PC-9 (cell line): Measurements from ENCODE around the gene LRP10. TPM values are rescaled to one million over a fixed set of nuclear protein-coding genes. Genes with fewer than 3 reads are reported as not detected.

ENCODE experiments used
- BruUV-seq: library from RNA; stranded (reverse); fragments of 400-500 nt; replicated peaks from 2 replicates; lab custom pipeline; 2021; lab: Mats Ljungman, UMichigan
- CTCF ChIA-PET: fragments of 300-600 bp; sonication (Branson Sonifier 250); formaldehyde crosslinking; loops from one replicate; lab custom pipeline; 2022; ENCODE audit warnings: antibody characterized with exemption; lab: Charles Lee
- POLR2A ChIA-PET: fragments of 300-600 bp; sonication (Branson Sonifier 250); formaldehyde crosslinking; loops from one replicate; lab custom pipeline; 2022; ENCODE audit warnings: antibody characterized with exemption; ENCODE audit not compliant: unreplicated experiment; lab: Charles Lee
- DNase-seq, 2 experiments: peaks; one replicate each; pipeline versions ENCODE4 v3.0.0 to v3.0.0-alpha.2; 2015 to 2022; ENCODE audit warnings: mixed read lengths in 1 of 2
- H2AFZ ChIP-seq: fragments of 200-600 bp; sonication (generic); 2 replicates; pipeline ENCODE4 v1.8.1; 2017; ENCODE audit warnings: antibody characterized with exemption
- H3F3A ChIP-seq: fragments of 200-600 bp; sonication (generic); 2 replicates; pipeline ENCODE4 v1.8.1; 2017; ENCODE audit warnings: antibody characterized with exemption, mild to moderate bottlenecking, low read depth; ENCODE audit not compliant: insufficient read depth
- H3K27ac ChIP-seq: fragments of 200-600 bp; sonication (generic); 2 replicates; pipeline ENCODE4 v1.6.1; 2016; ENCODE audit warnings: mixed run types
- H3K27me3 ChIP-seq: fragments of 200-600 bp; sonication (generic); 2 replicates; pipeline ENCODE4 v1.6.1; 2016; ENCODE audit warnings: low read depth, mixed run types; ENCODE audit not compliant: insufficient read depth
- H3K36me3 ChIP-seq: fragments of 200-600 bp; sonication (generic); 2 replicates; pipeline ENCODE4 v1.6.1; 2016; ENCODE audit warnings: low read depth, mixed run types
- H3K4me1 ChIP-seq: fragments of 200-600 bp; sonication (generic); replicated peaks from 2 replicates; pipeline ENCODE4 v1.6.1; 2016; ENCODE audit warnings: mixed run types; ENCODE audit not compliant: insufficient read depth
- H3K4me2 ChIP-seq: fragments of 200-600 bp; sonication (generic); 2 replicates; pipeline ENCODE4 v1.6.1; 2017; ENCODE audit warnings: mixed run types
- H3K4me3 ChIP-seq: fragments of 200-600 bp; sonication (generic); 2 replicates; pipeline ENCODE4 v1.6.1; 2016; ENCODE audit warnings: mixed run types
- H3K79me2 ChIP-seq: fragments of 200-600 bp; sonication (generic); 2 replicates; pipeline ENCODE4 v1.6.1; 2017; ENCODE audit warnings: low read depth, mixed run types
- H3K9me2 ChIP-seq: fragments of 200-600 bp; sonication (generic); 2 replicates; pipeline ENCODE4 v1.8.1; 2017; ENCODE audit warnings: mild to moderate bottlenecking; ENCODE audit not compliant: insufficient read depth
- H3K9me3 ChIP-seq: fragments of 200-600 bp; sonication (generic); 2 replicates; pipeline ENCODE4 v1.8.1; 2016; ENCODE audit warnings: low read depth; ENCODE audit not compliant: insufficient read depth
- H4K20me1 ChIP-seq: fragments of 200-600 bp; sonication (generic); 2 replicates; pipeline ENCODE4 v1.8.1; 2017; ENCODE audit not compliant: insufficient read depth
- EZH2 ChIP-seq: fragments of 200-600 bp; sonication (generic); IDR thresholded peaks from 2 replicates; pipeline ENCODE4 v1.8.0; 2017; ENCODE audit warnings: antibody characterized with exemption, low read depth
- intact Hi-C: fragments of 100-400 bp; cut with micrococcal nuclease; formaldehyde crosslinking; loops from one replicate; pipeline ENCODE4 v1.10.0; 2022; ENCODE audit not compliant: unreplicated experiment
- total RNA-seq: library from RNA; stranded (reverse); gene quantifications from 2 replicates; pipeline ENCODE4 v1.2.3, GENCODE V29; 2021
- TF ChIP-seq, protein P1 (sequence below): fragments of 200-600 bp; sonication (generic); conservative IDR thresholded peaks from 2 replicates; pipeline ENCODE4 v1.6.1; 2017; ENCODE audit warnings: mixed run types, antibody characterized with exemption, mild to moderate bottlenecking, moderate library complexity

LRP10 gene
- total RNA-seq, 1 experiment from 2014 or later, result 61.6 TPM

DNA sequence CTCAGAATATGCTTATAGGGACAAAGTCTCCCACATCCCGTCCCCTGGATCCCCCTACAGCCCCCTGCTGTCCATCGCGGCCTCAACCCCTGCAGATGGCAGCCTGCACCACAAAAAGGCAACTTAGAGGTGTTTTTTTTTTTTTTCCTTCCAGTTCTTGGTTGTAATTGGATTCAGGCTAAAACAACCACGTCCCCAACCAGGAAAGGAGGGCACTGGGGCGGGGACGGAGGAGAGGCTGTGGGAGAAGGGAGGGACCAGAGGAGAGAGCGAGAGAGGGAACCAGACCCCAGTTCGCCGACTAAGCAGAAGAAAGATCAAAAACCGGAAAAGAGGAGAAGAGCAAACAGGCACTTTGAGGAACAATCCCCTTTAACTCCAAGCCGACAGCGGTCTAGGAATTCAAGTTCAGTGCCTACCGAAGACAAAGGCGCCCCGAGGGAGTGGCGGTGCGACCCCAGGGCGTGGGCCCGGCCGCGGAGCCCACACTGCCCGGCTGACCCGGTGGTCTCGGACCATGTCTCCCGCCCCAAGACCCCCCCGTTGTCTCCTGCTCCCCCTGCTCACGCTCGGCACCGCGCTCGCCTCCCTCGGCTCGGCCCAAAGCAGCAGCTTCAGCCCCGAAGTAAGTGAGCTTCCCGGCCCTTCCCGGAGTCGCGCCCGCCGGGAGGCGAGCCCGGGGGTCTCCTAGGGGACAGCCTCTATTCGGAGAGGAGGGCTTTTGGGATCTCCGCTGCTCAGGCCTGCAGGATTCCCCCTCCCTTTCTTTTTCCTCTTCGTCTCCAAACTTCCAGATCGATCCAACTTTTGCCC is 35.0 kb upstream of the LRP10 start, which contains the start of gene MMP14:
MMP14 (plus strand) TSS at position 285 of the 813 bp plus-strand sequence; CDS start at position 518, 233 bp downstream.
- Histone ChIP-seq H3K9me3 (no peaks in the 10 kb centered on the region), H2AFZ (peak within 1 kb of the TSS; percentile 81), H3K9me2 (no peaks in the 10 kb centered on the region), H3K27ac (no peak within 1 kb of the TSS), H3K4me2 (peak within 1 kb of the TSS; percentile 58), H3K79me2 (no peaks in the 10 kb centered on the region), H3K27me3 (no peaks in the 10 kb centered on the region), H3K36me3 (no peaks in the 10 kb centered on the region), H4K20me1 (no peaks in the 10 kb centered on the region), H3F3A (no peaks in the 10 kb centered on the region), H3K4me1 (no peaks in the 10 kb centered on the region), H3K4me3 (peak within 1 kb of the TSS; percentile 57; the same call in 1 of the 2 replicates)
- DNase-seq, result no peak
- TF ChIP-seq, protein P1, sequence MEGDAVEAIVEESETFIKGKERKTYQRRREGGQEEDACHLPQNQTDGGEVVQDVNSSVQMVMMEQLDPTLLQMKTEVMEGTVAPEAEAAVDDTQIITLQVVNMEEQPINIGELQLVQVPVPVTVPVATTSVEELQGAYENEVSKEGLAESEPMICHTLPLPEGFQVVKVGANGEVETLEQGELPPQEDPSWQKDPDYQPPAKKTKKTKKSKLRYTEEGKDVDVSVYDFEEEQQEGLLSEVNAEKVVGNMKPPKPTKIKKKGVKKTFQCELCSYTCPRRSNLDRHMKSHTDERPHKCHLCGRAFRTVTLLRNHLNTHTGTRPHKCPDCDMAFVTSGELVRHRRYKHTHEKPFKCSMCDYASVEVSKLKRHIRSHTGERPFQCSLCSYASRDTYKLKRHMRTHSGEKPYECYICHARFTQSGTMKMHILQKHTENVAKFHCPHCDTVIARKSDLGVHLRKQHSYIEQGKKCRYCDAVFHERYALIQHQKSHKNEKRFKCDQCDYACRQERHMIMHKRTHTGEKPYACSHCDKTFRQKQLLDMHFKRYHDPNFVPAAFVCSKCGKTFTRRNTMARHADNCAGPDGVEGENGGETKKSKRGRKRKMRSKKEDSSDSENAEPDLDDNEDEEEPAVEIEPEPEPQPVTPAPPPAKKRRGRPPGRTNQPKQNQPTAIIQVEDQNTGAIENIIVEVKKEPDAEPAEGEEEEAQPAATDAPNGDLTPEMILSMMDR, result no peak
- no peak for TF ChIP-seq EZH2
- BruUV-seq, result TSS peak; percentile 13
- intact Hi-C loops, result no loop called here
- POLR2A ChIA-PET, result interaction anchor here (0.7 kb wide), 1 partner anchor 313 kb away, joined by 3 read pairs; no protein-coding TSS in a partner anchor
- CTCF ChIA-PET, result no interaction called here

DNA sequence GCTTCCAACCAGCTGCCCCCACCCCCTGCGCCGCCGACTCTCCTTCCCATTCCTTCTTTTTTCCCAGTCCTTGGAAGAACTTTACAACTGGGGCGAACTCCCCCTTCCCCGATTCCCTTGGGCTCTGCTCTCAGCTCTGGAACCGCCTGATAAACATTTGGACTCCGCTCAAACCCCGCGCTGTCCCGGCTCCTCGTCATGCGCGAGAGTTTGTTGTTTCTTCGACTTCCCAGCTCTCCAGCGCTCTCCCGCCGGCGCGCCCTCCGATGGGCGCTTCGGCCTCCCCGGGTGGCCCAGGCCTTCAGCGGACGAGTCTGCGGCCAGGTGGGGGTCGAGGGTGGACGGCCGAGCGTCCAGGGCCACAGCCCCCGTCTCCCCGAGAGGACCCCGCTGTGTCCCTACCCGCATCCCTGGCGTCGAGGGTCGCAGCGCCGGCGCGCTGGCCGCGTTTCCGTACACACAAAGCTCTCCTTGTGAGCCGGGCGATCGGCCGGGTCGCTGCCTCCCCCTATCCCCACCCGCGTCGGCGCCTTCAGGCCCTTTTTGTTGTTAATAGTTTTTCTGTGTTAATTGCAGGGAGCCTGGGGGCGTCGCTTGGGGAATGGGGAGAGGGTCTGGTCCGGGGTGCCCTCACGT is 34.3 kb upstream of the LRP10 start:
- Histone ChIP-seq H3K27me3 (no peaks in the 10 kb centered on the region), H3K36me3 (no peaks in the 10 kb centered on the region), H3K9me3 (no peaks in the 10 kb centered on the region), H2AFZ (peak overlapping the region; percentile 81), H3K79me2 (no peaks in the 10 kb centered on the region), H3K4me3 (peak overlapping the region; percentile 57; the same call in 1 of the 2 replicates), H3F3A (no peaks in the 10 kb centered on the region), H3K4me2 (peak overlapping the region; percentile 58), H4K20me1 (no peaks in the 10 kb centered on the region), H3K9me2 (no peaks in the 10 kb centered on the region), H3K4me1 (no peaks in the 10 kb centered on the region), H3K27ac (no peak overlapping the region)
- ChIA-PET POLR2A (interaction anchor here (0.7 kb wide), 1 partner anchor 314 kb away, joined by 3 read pairs; no protein-coding TSS in a partner anchor), CTCF (interaction anchor here (0.7 kb wide), 1 partner anchor 240 kb away, joined by 3 read pairs; no protein-coding TSS in a partner anchor)
- intact Hi-C loops, result no loop called here
- TF ChIP-seq EZH2, result no peak
- TF ChIP-seq, protein P1, result no peak
- no peak for DNase-seq
- no TSS peak for BruUV-seq

DNA sequence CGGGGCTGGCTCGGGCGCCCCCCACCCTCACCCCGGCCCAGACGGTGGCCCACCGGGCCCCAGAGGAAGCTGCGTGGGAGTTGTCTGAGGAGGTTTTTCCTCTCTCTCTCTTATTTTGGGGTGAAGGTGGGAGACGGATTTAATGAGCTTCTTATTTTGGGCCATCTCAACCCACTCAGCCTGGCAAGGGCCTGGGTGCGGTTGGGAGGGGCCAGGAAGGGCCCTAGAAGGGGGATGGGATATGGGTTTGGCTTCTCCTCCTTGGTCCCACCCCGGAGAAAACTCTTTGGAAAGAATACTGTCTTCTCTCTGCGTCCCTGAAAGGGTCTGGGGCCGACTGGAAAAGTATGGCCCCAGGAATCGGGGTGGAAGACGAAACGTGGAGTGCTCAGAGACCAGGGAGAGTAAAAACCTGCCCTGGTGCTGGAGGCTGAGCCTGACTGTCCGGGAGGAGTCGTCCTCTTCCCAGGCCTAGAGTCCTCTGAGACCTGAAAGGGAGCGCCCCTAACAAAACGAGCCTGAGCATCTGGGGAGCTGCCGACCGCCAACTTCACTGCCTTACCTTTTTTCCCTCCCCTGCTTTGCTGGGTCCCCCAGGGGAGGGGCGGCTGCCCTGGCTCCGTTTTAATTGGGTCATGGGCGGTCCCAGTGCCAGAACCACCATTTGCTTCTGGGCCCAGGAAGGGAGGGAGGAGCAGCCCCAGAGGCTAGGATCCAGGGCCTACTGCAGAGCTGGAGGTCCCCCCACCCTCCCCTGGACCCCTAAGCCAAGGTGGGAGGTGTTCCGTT is 33.6 kb upstream of the LRP10 start:
- no peak for DNase-seq
- CTCF ChIA-PET, result interaction anchor here (0.7 kb wide), 1 partner anchor 239 kb away, joined by 3 read pairs; no protein-coding TSS in a partner anchor

More for the DNA sequence above, 33.6 kb upstream of the LRP10 start:
- Histone ChIP-seq H3K4me3 (no peak overlapping the region; the same call in 1 of the 2 replicates), H3K79me2 (no peaks in the 10 kb centered on the region), H3K9me2 (no peaks in the 10 kb centered on the region), H3K27ac (no peak overlapping the region), H3K9me3 (no peaks in the 10 kb centered on the region), H3K4me2 (peak overlapping the region; percentile 58; the same call in 1 of the 2 replicates), H3K27me3 (no peaks in the 10 kb centered on the region), H3K36me3 (no peaks in the 10 kb centered on the region), H3F3A (no peaks in the 10 kb centered on the region), H3K4me1 (no peaks in the 10 kb centered on the region), H2AFZ (no peak overlapping the region), H4K20me1 (no peaks in the 10 kb centered on the region)
- intact Hi-C loops, result no loop called here
- TF ChIP-seq, protein P1, result no peak
- TF ChIP-seq EZH2, result no peak
- POLR2A ChIA-PET, result no interaction called here
- no TSS peak for BruUV-seq
